ELF-1 (cell line): ENCODE data around the gene CHRNE.
"Not testable (repeated sequence)": the region's sequence is repeated elsewhere in the genome, so short reads cannot be mapped to it uniquely, and the experiment has no call there.

ENCODE experiments used
- DNase-seq: peaks from one replicate; pipeline ENCODE4 v3.0.0-alpha.2; 2016; ENCODE audit warnings: low read depth, low spot score

The CHRNE gene

GRCh38 chr17:4939796-4940554, 37.1 kb upstream of the CHRNE start, which contains the start of the genes RNF167 and SLC25A11:
Gene RNF167, plus strand, starts transcription at chr17:4940268. Its CDS starts 642 bp downstream, at chr17:4940910.
Gene SLC25A11, minus strand, starts transcription at chr17:4940046. Its CDS starts 136 bp downstream, at chr17:4939910.
- peak; percentile 99 for DNase-seq

GRCh38 chr17:4939546-4939795, 36.6 kb upstream of the CHRNE start:
- DNase-seq: no peak

GRCh38 chr17:4938688-4939545, 36.0 kb upstream of the CHRNE start:
- no peak for DNase-seq

- no peak for DNase-seq
Measured at GRCh38 chr17:4938069-4938491, 35.2 kb upstream of the CHRNE start.

GRCh38 chr17:4937553-4937952, 34.7 kb upstream of the CHRNE start:
- DNase-seq: no peak

GRCh38 chr17:4936436-4936835, 33.5 kb upstream of the CHRNE start:
- DNase-seq: no peak

- DNase-seq: no peak
Measured at GRCh38 chr17:4935650-4936049, 32.8 kb upstream of the CHRNE start.

- peak; percentile 64 for DNase-seq
Measured at GRCh38 chr17:4934173-4934979, 31.5 kb upstream of the CHRNE start.

GRCh38 chr17:4933646-4934045, 30.7 kb upstream of the CHRNE start:
- DNase-seq: no peak

GRCh38 chr17:4932756-4933155, 29.9 kb upstream of the CHRNE start:
- DNase-seq: no peak

- DNase-seq: no peak
Measured at GRCh38 chr17:4931963-4932362, 29.1 kb upstream of the CHRNE start, which contains the start of gene GP1BA. Gene GP1BA, plus strand, starts transcription at chr17:4932277. Its CDS starts 328 bp downstream, at chr17:4932605.

GRCh38 chr17:4928881-4929280, 26.0 kb upstream of the CHRNE start:
- DNase-seq: no peak

- DNase-seq: not testable (repeated sequence)
Measured at GRCh38 chr17:4926577-4927335, 23.9 kb upstream of the CHRNE start.

DNA sequence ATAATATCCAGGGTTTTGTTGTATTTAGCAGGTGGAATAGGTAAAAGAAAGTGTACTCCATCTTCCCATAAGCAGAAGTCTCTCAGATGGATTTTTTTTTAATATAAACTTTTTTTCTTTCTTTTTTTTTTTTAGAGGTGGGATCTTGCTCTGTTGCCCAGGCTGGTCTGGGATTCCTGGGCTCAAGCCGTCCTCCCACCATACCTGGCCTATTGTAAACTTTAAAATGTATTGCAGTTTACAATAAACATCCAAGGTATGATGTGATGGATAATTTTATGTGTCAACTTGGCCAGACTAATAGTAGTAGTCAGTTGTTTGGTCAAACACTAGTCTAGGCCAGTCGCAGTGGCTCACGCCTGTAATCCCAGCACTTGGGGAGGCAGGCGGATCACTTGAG, 18.4 kb upstream of the CHRNE start:
- no peak for DNase-seq

GRCh38 chr17:4920351-4921048, 17.6 kb upstream of the CHRNE start:
- peak; percentile 36 for DNase-seq

- DNase-seq: peak; percentile 58
Measured at GRCh38 chr17:4919511-4920047, 16.7 kb upstream of the CHRNE start.

DNA sequence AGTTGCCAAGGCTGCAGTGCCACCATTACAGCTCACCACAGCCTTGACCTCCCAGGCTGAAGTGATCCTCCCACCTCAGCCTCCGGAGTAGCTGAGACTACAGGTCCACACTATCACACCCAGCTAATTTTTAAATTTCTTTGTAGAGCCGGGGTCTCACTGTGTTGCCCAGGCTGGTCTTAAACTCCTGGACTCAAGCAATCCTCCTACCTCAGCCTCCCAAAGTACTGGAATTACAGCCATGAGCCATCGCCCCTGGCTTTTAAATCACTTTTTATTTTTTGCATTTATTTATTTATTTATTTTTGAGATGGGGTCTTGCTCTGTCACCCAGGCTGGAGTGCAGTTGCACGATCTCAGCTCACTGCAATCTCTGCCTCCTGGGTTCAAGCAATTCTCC, 11.7 kb upstream of the CHRNE start:
- DNase-seq: not testable (repeated sequence)

DNA sequence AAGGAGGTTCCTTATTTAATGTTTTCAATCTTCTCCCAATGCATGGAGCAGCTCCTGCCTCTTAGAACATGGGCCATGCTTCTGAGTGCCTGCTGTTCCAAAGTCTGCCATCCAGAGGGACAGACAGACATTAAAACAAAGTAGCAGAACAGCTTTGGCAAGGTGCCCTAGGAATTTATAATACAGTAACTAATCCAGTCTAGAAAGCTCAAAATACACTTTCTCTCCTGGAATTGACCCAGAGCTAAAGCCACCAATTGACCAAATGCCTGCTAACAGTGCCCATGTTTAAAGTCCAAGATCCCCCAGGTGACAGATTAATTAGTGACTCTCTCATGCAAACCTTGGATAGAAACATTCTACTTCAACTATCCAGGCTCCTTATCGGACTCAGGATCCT, 11.1 kb upstream of the CHRNE start:
- no peak for DNase-seq

- peak; percentile 99 for DNase-seq
Measured at GRCh38 chr17:4908711-4909496, 6.0 kb upstream of the CHRNE start.
